H1 (cell line): ENCODE results near the gene UROD.

Experiments used
- CHD2 ChIP-seq: IDR thresholded peaks from 2 replicates; pipeline ENCODE4 v1.6.1; 2012; ENCODE audit warnings: low read length, improper control_type of control experiment
- E2F6 ChIP-seq: IDR thresholded peaks from 2 replicates; pipeline ENCODE4 v1.6.1; 2012; ENCODE audit warnings: inconsistent platforms

- no peak for TF ChIP-seq CHD2
- TF ChIP-seq E2F6: no peak
These were observed 2.4 kb downstream of the UROD start for GRCh38 chr1:45014321-45015028.
